Keratinocyte (primary cell): ENCODE data around the gene TRIM39. TPM values are rescaled to one million over a fixed set of nuclear protein-coding genes. Genes with fewer than 3 reads are reported as not detected.

Experiments
- DNase-seq: peaks from one replicate; pipeline ENCODE4 v3.0.0-alpha.2; 2011; ENCODE audit warnings: low read depth, missing footprints, low spot score
- FAIRE-seq: peaks from 2 replicates; lab custom pipeline; 2011; peaks lifted over from hg19 to GRCh38; lab: Jason Lieb, UNC
- H2AFZ ChIP-seq: 2 replicates; pipeline ENCODE4 v1.6.0; 2012; ENCODE audit warnings: low read length, control low read depth, inconsistent platforms; ENCODE audit not compliant: control insufficient read depth
- H3K27ac ChIP-seq: 2 replicates; pipeline ENCODE4 v1.5.1; 2011; ENCODE audit warnings: low read length; ENCODE audit not compliant: control insufficient read depth, insufficient read depth
- H3K27me3 ChIP-seq: 3 replicates; pipeline ENCODE4 v1.6.0; 2011; ENCODE audit warnings: low read length; ENCODE audit not compliant: control insufficient read depth, insufficient read depth; ENCODE audit errors: extremely low read depth
- H3K36me3 ChIP-seq, 2 experiments: 2 replicates in 1 of 2; 3 replicates in 1 of 2; pipeline ENCODE4 v1.5.1; 2011; ENCODE audit warnings: low read length in 2 of 2, mild to moderate bottlenecking in 1 of 2; ENCODE audit not compliant: control insufficient read depth in 2 of 2, insufficient read depth in 2 of 2; ENCODE audit errors: extremely low read depth in 1 of 2
- H3K4me1 ChIP-seq: 3 replicates; pipeline ENCODE4 v1.5.1; 2011; ENCODE audit warnings: low read length; ENCODE audit not compliant: control insufficient read depth, insufficient read depth; ENCODE audit errors: extremely low read depth
- H3K4me2 ChIP-seq: 3 replicates; pipeline ENCODE4 v1.6.0; 2011; ENCODE audit warnings: low read depth, low read length; ENCODE audit not compliant: control insufficient read depth, insufficient read depth; ENCODE audit errors: extremely low read depth
- H3K4me3 ChIP-seq, 3 experiments: fragments of 200-600 bp in 1 of 3; sonication (generic) in 1 of 3; 2 replicates in 2 of 3; 3 replicates in 1 of 3; pipeline ENCODE4 v1.5.1; 2011 to 2016; ENCODE audit warnings: low read length in 3 of 3, mild to moderate bottlenecking in 3 of 3, control low read depth in 2 of 3, inconsistent platforms in 1 of 3, low read depth in 1 of 3, mixed read lengths in 1 of 3, mixed run types in 1 of 3, moderate library complexity in 1 of 3; ENCODE audit not compliant: control insufficient read depth in 2 of 3, insufficient read depth in 2 of 3; ENCODE audit errors: extremely low read depth in 1 of 3
- H3K79me2 ChIP-seq: 2 replicates; pipeline ENCODE4 v1.6.0; 2012; ENCODE audit warnings: low read length; ENCODE audit not compliant: control insufficient read depth, insufficient read depth
- H3K9ac ChIP-seq: 3 replicates; pipeline ENCODE4 v1.6.0; 2011; ENCODE audit warnings: low read length; ENCODE audit not compliant: control insufficient read depth, insufficient read depth; ENCODE audit errors: extremely low read depth
- H3K9me1 ChIP-seq: 3 replicates; pipeline ENCODE4 v1.6.0; 2011; ENCODE audit warnings: low read length; ENCODE audit not compliant: control insufficient read depth, insufficient read depth; ENCODE audit errors: extremely low read depth
- H3K9me3 ChIP-seq: 2 replicates; pipeline ENCODE4 v1.5.1; 2012; ENCODE audit warnings: low read depth, low read length; ENCODE audit not compliant: control insufficient read depth
- H4K20me1 ChIP-seq: 3 replicates; pipeline ENCODE4 v1.6.0; 2011; ENCODE audit warnings: low read length; ENCODE audit not compliant: control insufficient read depth, insufficient read depth; ENCODE audit errors: extremely low read depth
- EZH2 ChIP-seq: IDR thresholded peaks from one replicate; pipeline ENCODE4 v1.6.1; 2012; ENCODE audit warnings: inconsistent platforms, mild to moderate bottlenecking, low read length, moderate library complexity
- dilution Hi-C: fragments of 300-500 bp; cut with MboI; formaldehyde crosslinking; loops from one replicate; pipeline ENCODE4 v1.7.0; 2020; ENCODE audit warnings: low sequenced_read_pairs; ENCODE audit not compliant: extremely low pct_ligation_motif_present
- polyA plus RNA-seq, 5 experiments: library from polyadenylated mRNA; depleted of rRNA in 3 of 5; stranded (reverse) in 3 of 5; stranded (forward) in 1 of 5; unstranded in 1 of 5; fragments of >200 nt; gene quantifications; 1 replicate in 1 of 5; 2 replicates in 3 of 5; 3 replicates in 1 of 5; pipeline versions ENCODE4 v1.2.1 to v1.2.3, GENCODE V29; 2011 to 2012; ENCODE audit warnings: missing spikeins in 2 of 5, low read depth in 1 of 5, low replicate concordance in 1 of 5
- TF ChIP-seq, protein P1 (sequence below), 3 experiments: IDR thresholded peaks in 1 of 3; conservative IDR thresholded peaks in 1 of 3; optimal IDR thresholded peaks in 1 of 3; 2 replicates in 2 of 3; 3 replicates in 1 of 3; pipeline versions ENCODE3 to v1.5.1; 2011; ENCODE audit warnings: low read length in 3 of 3, mild to moderate bottlenecking in 3 of 3, moderate library complexity in 2 of 3, control low read depth in 1 of 3, inconsistent platforms in 1 of 3; ENCODE audit not compliant: insufficient read depth in 2 of 3; ENCODE audit errors: extremely low read depth in 1 of 3

TRIM39 gene
- polyA plus RNA-seq, 1 donor (not counting 4 experiments of a cell fraction or from before 2014, with no cell fraction given): 7.9 TPM

DNA sequence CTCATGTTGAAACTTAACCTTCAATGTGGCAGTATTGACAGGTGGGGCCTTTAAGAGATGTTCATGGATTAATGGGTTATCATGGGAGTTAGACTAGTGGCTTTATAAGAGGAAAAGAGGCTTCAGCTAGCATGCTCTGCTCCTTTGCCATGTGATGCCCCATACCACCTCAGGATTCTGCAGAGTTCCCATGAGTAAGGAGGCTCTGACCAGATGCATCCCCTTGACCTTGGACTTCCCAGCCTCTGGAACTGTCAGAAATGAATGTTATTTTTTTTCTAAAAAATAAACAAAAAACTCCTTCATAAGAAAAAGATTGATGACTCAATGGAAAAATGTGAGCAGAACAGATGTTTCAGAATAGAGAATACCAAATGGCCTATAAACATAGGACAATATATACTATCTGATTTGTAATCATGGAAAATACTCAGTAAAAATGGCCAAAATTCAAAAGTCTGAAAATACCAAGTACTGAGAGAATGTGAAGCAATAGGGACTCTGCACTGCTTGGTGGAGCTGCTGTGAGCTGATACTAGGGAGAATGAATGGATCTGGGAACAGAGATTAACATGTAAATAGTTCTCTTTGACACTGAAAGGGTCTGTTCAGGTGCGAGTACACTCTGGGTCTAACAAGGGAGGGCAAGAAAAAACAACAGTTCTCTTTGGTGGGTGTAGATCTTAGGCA, 7.4 kb upstream of the TRIM39 start:
- H3K9me3 ChIP-seq: no peaks in the 10 kb centered on the region
- peaks cover 0 to 8% of the 10 kb centered on the region in 2 experiments for H3K36me3 ChIP-seq
- no peaks in the 10 kb centered on the region for H3K27me3 ChIP-seq
- H3K79me2 ChIP-seq: peaks cover 91% of the 10 kb centered on the region
- H3K9ac ChIP-seq: no peak overlapping the region
- no peak for TF ChIP-seq EZH2
- TF ChIP-seq, protein P1, sequence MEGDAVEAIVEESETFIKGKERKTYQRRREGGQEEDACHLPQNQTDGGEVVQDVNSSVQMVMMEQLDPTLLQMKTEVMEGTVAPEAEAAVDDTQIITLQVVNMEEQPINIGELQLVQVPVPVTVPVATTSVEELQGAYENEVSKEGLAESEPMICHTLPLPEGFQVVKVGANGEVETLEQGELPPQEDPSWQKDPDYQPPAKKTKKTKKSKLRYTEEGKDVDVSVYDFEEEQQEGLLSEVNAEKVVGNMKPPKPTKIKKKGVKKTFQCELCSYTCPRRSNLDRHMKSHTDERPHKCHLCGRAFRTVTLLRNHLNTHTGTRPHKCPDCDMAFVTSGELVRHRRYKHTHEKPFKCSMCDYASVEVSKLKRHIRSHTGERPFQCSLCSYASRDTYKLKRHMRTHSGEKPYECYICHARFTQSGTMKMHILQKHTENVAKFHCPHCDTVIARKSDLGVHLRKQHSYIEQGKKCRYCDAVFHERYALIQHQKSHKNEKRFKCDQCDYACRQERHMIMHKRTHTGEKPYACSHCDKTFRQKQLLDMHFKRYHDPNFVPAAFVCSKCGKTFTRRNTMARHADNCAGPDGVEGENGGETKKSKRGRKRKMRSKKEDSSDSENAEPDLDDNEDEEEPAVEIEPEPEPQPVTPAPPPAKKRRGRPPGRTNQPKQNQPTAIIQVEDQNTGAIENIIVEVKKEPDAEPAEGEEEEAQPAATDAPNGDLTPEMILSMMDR (optimal IDR thresholded peaks at IDR 0.05 in 1 of 3, IDR thresholded peaks at IDR 0.05 in 1 of 3, conservative IDR thresholded peaks at IDR 0.05 in 1 of 3; ENCODE audit: extremely low read depth in 1 of 3, insufficient read depth in 2 of 3, low read length in 3 of 3): no peak
- no peak overlapping the region for H3K27ac ChIP-seq
- DNase-seq (no peak), FAIRE-seq (no peak)
- peaks cover 21% of the 10 kb centered on the region for H3K4me1 ChIP-seq
- H4K20me1 ChIP-seq: peaks cover 2% of the 10 kb centered on the region
- no peak overlapping the region for H3K4me3 ChIP-seq
- no peak overlapping the region for H3K4me2 ChIP-seq
- no peak overlapping the region for H2AFZ ChIP-seq
- dilution Hi-C loops: no loop called here
- H3K9me1 ChIP-seq: no peaks in the 10 kb centered on the region

DNA sequence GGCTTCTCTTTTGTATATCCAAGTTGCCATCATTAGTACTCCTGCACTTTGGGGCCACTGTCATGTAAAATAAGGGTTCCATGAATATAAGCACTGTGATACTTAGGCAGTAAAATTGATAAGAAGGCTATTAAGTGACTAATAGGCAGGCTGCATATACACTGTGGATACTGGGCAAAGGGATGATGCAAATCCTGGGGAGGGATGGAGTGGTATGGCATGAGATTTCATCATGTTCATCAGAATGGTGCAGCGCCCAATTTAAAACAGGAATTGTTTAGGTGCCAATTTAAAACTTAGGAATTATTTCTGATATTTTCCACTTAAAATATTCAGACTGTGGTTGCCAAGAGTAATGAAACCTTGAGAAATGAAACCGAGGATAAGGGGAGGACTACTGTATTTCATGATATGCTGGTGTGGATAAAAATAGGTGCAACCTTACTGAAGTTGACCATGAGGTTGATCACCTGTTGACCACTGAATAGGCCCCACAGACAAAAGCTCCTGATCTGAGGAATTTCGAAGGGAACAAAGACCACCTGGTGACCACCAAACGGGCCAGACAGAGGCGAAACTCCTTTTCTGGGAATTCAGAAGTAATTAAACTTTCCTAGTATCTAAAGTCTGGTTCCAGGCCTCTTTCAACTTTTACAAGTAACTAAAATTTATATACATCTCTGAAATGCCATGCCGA, 4.9 kb upstream of the TRIM39 start:
- DNase-seq (no peak), FAIRE-seq (no peak)
- Histone ChIP-seq H3K4me1 (peaks cover 32% of the 10 kb centered on the region), H3K27ac (peak overlapping the region; percentile 80), H3K9me1 (no peaks in the 10 kb centered on the region), H3K27me3 (no peaks in the 10 kb centered on the region), H3K4me2 (peak overlapping the region; percentile 6), H3K36me3 (peaks cover 0 to 4% of the 10 kb centered on the region in 2 experiments), H3K79me2 (peaks cover 83% of the 10 kb centered on the region), H3K4me3 (no peak overlapping the region), H2AFZ (no peak overlapping the region), H4K20me1 (peaks cover 2% of the 10 kb centered on the region), H3K9me3 (no peaks in the 10 kb centered on the region), H3K9ac (no peak overlapping the region)
- dilution Hi-C loops: no loop called here
- no peak for TF ChIP-seq EZH2
- TF ChIP-seq, protein P1 (optimal IDR thresholded peaks at IDR 0.05 in 1 of 3, IDR thresholded peaks at IDR 0.05 in 1 of 3, conservative IDR thresholded peaks at IDR 0.05 in 1 of 3; ENCODE audit: extremely low read depth in 1 of 3, insufficient read depth in 2 of 3, low read length in 3 of 3): no peak
